PC-9 (cell line): ENCODE data around the gene TSPEAR.
A peak's percentile ranks its signal among the peaks of the same experiment; 100 is the strongest.
"Not testable (repeated sequence)": the region's sequence is repeated elsewhere in the genome, so short reads cannot be mapped to it uniquely, and the experiment has no call there.

Source experiments
- EZH2 ChIP-seq: fragments of 200-600 bp; sonication (generic); IDR thresholded peaks from 2 replicates; pipeline ENCODE4 v1.8.0; 2017; ENCODE audit warnings: antibody characterized with exemption, low read depth
- TF ChIP-seq, protein P1 (sequence below): fragments of 200-600 bp; sonication (generic); conservative IDR thresholded peaks from 2 replicates; pipeline ENCODE4 v1.6.1; 2017; ENCODE audit warnings: mixed run types, antibody characterized with exemption, mild to moderate bottlenecking, moderate library complexity

DNA sequence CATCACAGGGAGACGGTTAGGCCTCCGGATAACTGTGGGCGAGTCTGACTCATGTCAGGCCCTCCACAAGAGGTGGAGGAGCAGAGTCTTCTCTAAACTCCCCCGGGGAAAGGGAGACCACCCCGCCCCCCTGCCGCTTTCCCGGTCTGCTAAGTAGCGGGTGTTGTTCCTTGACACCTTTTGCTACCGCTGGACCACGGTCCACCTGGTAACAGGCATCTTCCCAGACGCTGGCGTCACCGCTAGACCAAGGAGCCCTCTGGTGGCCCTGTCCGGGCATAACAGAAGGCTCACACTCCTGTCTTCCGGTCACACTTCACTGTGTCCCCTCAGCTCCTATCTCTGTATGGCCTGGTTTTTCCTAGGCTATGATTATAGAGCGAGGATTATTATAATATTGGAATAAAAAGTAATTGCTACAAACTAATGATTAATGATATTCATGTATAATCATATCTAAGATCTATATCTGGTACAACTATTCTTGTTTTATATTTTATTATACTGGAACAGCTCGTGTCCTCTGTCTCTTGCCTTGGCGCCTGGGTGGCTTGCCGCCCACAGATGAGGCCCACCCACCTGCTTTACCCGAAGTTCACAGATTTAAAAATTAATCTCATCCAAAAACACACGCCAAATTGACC is 231.7 kb downstream of the TSPEAR start:
- TF ChIP-seq, protein P1, sequence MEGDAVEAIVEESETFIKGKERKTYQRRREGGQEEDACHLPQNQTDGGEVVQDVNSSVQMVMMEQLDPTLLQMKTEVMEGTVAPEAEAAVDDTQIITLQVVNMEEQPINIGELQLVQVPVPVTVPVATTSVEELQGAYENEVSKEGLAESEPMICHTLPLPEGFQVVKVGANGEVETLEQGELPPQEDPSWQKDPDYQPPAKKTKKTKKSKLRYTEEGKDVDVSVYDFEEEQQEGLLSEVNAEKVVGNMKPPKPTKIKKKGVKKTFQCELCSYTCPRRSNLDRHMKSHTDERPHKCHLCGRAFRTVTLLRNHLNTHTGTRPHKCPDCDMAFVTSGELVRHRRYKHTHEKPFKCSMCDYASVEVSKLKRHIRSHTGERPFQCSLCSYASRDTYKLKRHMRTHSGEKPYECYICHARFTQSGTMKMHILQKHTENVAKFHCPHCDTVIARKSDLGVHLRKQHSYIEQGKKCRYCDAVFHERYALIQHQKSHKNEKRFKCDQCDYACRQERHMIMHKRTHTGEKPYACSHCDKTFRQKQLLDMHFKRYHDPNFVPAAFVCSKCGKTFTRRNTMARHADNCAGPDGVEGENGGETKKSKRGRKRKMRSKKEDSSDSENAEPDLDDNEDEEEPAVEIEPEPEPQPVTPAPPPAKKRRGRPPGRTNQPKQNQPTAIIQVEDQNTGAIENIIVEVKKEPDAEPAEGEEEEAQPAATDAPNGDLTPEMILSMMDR: peak; percentile 65
- TF ChIP-seq EZH2: not testable (repeated sequence)
